K562 (cell line): ENCODE results near the gene GSS. TPM values are rescaled to one million over a fixed set of nuclear protein-coding genes. Genes with fewer than 3 reads are reported as not detected.
A peak's percentile ranks its signal among the peaks of the same experiment; 100 is the strongest.

Experiments
- BCL6 ChIP-seq: fragments of 250-450 bp; sonication (Bioruptor Pico); IDR thresholded peaks from 2 replicates; pipeline ENCODE4 v1.4.0; 2020
- CHD4 ChIP-seq: fragments of 200-600 bp; sonication (generic); IDR thresholded peaks from 3 replicates; pipeline ENCODE4 v1.6.1; 2012; ENCODE audit warnings: low read depth, mild to moderate bottlenecking, mixed read lengths, low read length, inconsistent platforms; ENCODE audit not compliant: insufficient read depth, insufficient replicate concordance, poor library complexity, severe bottlenecking
- CUX1 ChIP-seq: fragments of 200-800 bp; sonication (Bioruptor generic); IDR thresholded peaks from 2 replicates; pipeline ENCODE4 v1.6.1; 2016; ENCODE audit warnings: missing genetic modification characterization, missing compliant biosample characterization
- DMBX1 ChIP-seq: fragments of 250-450 bp; sonication (Bioruptor Pico); IDR thresholded peaks from 2 replicates; pipeline ENCODE4 v1.8.0; 2022; ENCODE audit warnings: inconsistent platforms, mild to moderate bottlenecking, moderate library complexity, borderline replicate concordance
- ERF ChIP-seq: fragments of 450-650 bp; formaldehyde crosslinking; IDR thresholded peaks from 2 replicates; pipeline ENCODE4 v1.4.0; 2020; ENCODE audit warnings: mild to moderate bottlenecking, mixed read lengths
- MCM3 ChIP-seq: fragments of 450-650 bp; IDR thresholded peaks from 2 replicates; pipeline ENCODE4 v1.6.1; 2016
- MIER1 ChIP-seq: fragments of 450-650 bp; IDR thresholded peaks from 2 replicates; pipeline ENCODE4 v1.6.1; 2016; ENCODE audit warnings: antibody characterized with exemption, mild to moderate bottlenecking, low read depth
- MTF1 ChIP-seq: fragments of 250-450 bp; sonication (Bioruptor Pico); IDR thresholded peaks from 2 replicates; pipeline ENCODE4 v1.9.0; 2021; ENCODE audit warnings: moderate library complexity, mild to moderate bottlenecking, inconsistent platforms, borderline replicate concordance
- NRF1 ChIP-seq, 2 experiments: fragments of 450-650 bp; IDR thresholded peaks in 1 of 2; conservative IDR thresholded peaks in 1 of 2; 2 replicates each; pipeline ENCODE4 v1.6.1; 2014; ENCODE audit warnings: mild to moderate bottlenecking in 2 of 2
- SMAD3 ChIP-seq: fragments of 450-650 bp; formaldehyde crosslinking; conservative IDR thresholded peaks from 2 replicates; pipeline ENCODE4 v1.4.0; 2020; ENCODE audit warnings: mild to moderate bottlenecking
- ZBTB7A ChIP-seq: IDR thresholded peaks from 2 replicates; pipeline ENCODE4 v1.6.1; 2011; ENCODE audit warnings: low read depth, mild to moderate bottlenecking, low read length, moderate library complexity, borderline replicate concordance; ENCODE audit not compliant: control insufficient read depth
- ZNF133 ChIP-seq: fragments of 250-450 bp; sonication (Bioruptor Pico); IDR thresholded peaks from 2 replicates; pipeline ENCODE4 v1.4.0; 2020; ENCODE audit warnings: mild to moderate bottlenecking
- polyA plus RNA-seq, 8 experiments: library from polyadenylated mRNA; depleted of rRNA in 4 of 8; stranded (reverse) in 5 of 8; unstranded in 3 of 8; fragments of >200 nt; fragmentation: Nextera tagmentation in 2 of 8; fragmentation: Illumina TruSeq in 1 of 8; extraction: Ambion mirVana in 2 of 8; extraction: Trizol in 1 of 8; gene quantifications; 2 replicates each; pipeline versions ENCODE4 v1.2.1 to v1.2.3, GENCODE V29; 2011 to 2014; ENCODE audit warnings: inconsistent platforms in 1 of 8, missing spikeins in 1 of 8
- total RNA-seq, 7 experiments: library from RNA; depleted of rRNA in 6 of 7; stranded (reverse); fragments of >200 nt in 6 of 7; fragmentation: Illumina TruSeq in 2 of 7; extraction: Trizol in 2 of 7; gene quantifications; 2 replicates each; pipeline versions ENCODE4 v1.2.1 to v1.2.3, GENCODE V29; 2011 to 2021; ENCODE audit warnings: low replicate concordance in 1 of 7

GSS gene
- total and polyA plus RNA-seq, 9 of the 15 experiments (the other 6 are each of a cell fraction or from before 2014, with no cell fraction given) = 18.4 to 165 (median 89.4) TPM

GRCh38 chr20:34955231-34956040 lies at the start of gene GSS, which contains the start of gene MYH7B (continued):
- TF ChIP-seq ZNF133 (CRISPR knock-in tag) (no peak), ZBTB7A (peak; percentile 90), MIER1 (0 out of 2 replicates have a peak, but pooled peaks have one; percentile 24), SMAD3 (CRISPR knock-in tag) (no peak), MTF1 (CRISPR knock-in tag) (no peak), CUX1 (CRISPR knock-in tag) (no peak), BCL6 (CRISPR knock-in tag) (no peak), CHD4 (no peak), ERF (no peak; the same call in 1 of the 2 replicates), DMBX1 (CRISPR knock-in tag) (0 out of 2 replicates have a peak, but pooled peaks have one; percentile 33), MCM3 (no peak), NRF1 (conservative IDR thresholded peaks at IDR 0.05 in 1 of 2, IDR thresholded peaks at IDR 0.05 in 1 of 2) (peak; percentile 95 to 96)
- TF ChIP-seq, all 486 proteins: peak for 155
